Subcutaneous adipose tissue (tissue), 4 donors: ENCODE data around the gene FOXP2. TPM values are rescaled to one million over a fixed set of nuclear protein-coding genes. Genes with fewer than 3 reads are reported as not detected.

Source experiments
- CTCF ChIP-seq: fragments of 450-650 bp; IDR thresholded peaks from one replicate; pipeline ENCODE4 v1.5.1; 2016; ENCODE audit warnings: low read depth, mild to moderate bottlenecking, control low read depth, antibody characterized with exemption, moderate library complexity
- total RNA-seq, 4 donors: library from RNA; depleted of rRNA; stranded (reverse); fragments of >200 nt; gene quantifications; one replicate each; pipeline ENCODE4 v1.1.0, GENCODE V29; 2016

The FOXP2 gene
- total RNA-seq, 4 donors from 2014 or later, result 11.3 to 20.1 (median 16.1) TPM

- TF ChIP-seq CTCF, result no peak
These were observed 125.0 kb downstream of the FOXP2 start for GRCh38 chr7:114539575-114539974.

GRCh38 chr7:114540291-114540690 is 125.7 kb downstream of the FOXP2 start:
- TF ChIP-seq CTCF, result no peak

- TF ChIP-seq CTCF, result no peak
These were observed 133.7 kb downstream of the FOXP2 start for GRCh38 chr7:114548081-114548980.

- no peak for TF ChIP-seq CTCF
These were observed 140.3 kb downstream of the FOXP2 start for GRCh38 chr7:114554781-114555537.

- TF ChIP-seq CTCF, result no peak
These were observed 152.8 kb downstream of the FOXP2 start for GRCh38 chr7:114567416-114567815.

- no peak for TF ChIP-seq CTCF
These were observed 154.6 kb downstream of the FOXP2 start for GRCh38 chr7:114569220-114569619.

- no peak for TF ChIP-seq CTCF
These were observed 159.8 kb downstream of the FOXP2 start for GRCh38 chr7:114574384-114574783.
